SU-DHL-6 (cell line): ENCODE measurements around the gene LOXHD1.

Experiments used
- EZH2phosphoT487 ChIP-seq: fragments of 200-600 bp; sonication (generic), shearing (Covaris generic); conservative IDR thresholded peaks from 2 replicates; pipeline ENCODE4 v1.6.1; 2018; ENCODE audit warnings: mild to moderate bottlenecking, antibody characterized with exemption, low read length, moderate library complexity, mixed read lengths
- TF ChIP-seq, protein P1 (sequence below): fragments of 200-600 bp; sonication (generic); IDR thresholded peaks from one replicate; pipeline ENCODE4 v1.5.1; 2017; ENCODE audit warnings: antibody characterized with exemption, mild to moderate bottlenecking, low read length, moderate library complexity; ENCODE audit not compliant: insufficient read depth, poor library complexity, severe bottlenecking

DNA sequence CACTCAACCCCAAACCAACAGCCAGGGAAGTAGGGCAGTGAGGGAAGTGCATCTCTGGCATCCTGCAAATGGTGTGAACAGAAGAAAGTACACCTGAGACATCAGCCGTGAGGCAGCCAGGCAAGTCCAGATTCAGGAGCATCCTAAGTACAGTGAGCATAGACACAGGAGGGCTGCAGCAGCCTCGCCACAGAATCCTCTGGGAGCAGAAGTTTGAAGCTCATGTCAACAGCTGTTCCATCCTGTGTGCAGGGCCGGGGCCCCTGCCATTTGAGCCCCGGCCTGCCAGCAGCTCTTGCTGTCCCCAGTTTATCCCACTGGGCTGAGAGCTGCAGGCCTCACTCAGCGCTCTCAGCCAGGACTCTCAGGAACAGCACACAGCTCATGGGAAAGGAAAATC lies 14.5 kb downstream of the LOXHD1 start:
- TF ChIP-seq EZH2phosphoT487: no peak
- TF ChIP-seq, protein P1, sequence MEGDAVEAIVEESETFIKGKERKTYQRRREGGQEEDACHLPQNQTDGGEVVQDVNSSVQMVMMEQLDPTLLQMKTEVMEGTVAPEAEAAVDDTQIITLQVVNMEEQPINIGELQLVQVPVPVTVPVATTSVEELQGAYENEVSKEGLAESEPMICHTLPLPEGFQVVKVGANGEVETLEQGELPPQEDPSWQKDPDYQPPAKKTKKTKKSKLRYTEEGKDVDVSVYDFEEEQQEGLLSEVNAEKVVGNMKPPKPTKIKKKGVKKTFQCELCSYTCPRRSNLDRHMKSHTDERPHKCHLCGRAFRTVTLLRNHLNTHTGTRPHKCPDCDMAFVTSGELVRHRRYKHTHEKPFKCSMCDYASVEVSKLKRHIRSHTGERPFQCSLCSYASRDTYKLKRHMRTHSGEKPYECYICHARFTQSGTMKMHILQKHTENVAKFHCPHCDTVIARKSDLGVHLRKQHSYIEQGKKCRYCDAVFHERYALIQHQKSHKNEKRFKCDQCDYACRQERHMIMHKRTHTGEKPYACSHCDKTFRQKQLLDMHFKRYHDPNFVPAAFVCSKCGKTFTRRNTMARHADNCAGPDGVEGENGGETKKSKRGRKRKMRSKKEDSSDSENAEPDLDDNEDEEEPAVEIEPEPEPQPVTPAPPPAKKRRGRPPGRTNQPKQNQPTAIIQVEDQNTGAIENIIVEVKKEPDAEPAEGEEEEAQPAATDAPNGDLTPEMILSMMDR: no peak
